GM12865 (cell line): ENCODE results near the gene SLC38A2.
A peak's percentile ranks its signal among the peaks of the same experiment; 100 is the strongest.
"Not testable (repeated sequence)": the region's sequence is repeated elsewhere in the genome, so short reads cannot be mapped to it uniquely, and the experiment has no call there.

Experiments used
- DNase-seq: peaks from one replicate; pipeline ENCODE4 v3.0.0; 2010; ENCODE audit warnings: low read depth
- H3K4me3 ChIP-seq: 2 replicates; pipeline ENCODE4 v1.5.1; 2011; ENCODE audit warnings: mild to moderate bottlenecking, low read depth, low read length, control low read depth
- TF ChIP-seq, protein P1 (sequence below): IDR thresholded peaks from 2 replicates; pipeline ENCODE4 v1.5.1; 2011; ENCODE audit warnings: low read length, control low read depth, low read depth, inconsistent platforms; ENCODE audit not compliant: insufficient read depth; ENCODE audit errors: missing control alignments

Gene SLC38A2

DNA sequence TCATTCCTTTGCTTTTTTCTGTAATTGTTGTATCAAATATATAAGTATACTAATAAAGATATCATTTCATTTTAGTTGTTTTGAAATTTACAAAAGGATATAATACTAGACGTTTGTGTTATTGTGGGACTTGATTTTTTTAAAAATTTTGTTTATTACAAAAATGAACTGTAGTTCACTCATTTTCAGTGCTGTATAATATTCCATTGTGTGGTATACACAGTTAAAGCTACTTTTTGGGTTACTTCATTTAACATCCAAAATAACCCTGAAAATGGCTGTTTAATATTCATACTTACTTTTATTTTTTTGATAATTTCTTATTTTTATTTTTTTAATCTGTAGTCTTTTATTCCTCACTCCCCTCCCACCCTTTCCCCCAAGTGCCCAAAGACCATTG is 21.4 kb downstream of the SLC38A2 start:
- no peak for DNase-seq
- H3K4me3 ChIP-seq, result no peak overlapping the region
- TF ChIP-seq, protein P1, sequence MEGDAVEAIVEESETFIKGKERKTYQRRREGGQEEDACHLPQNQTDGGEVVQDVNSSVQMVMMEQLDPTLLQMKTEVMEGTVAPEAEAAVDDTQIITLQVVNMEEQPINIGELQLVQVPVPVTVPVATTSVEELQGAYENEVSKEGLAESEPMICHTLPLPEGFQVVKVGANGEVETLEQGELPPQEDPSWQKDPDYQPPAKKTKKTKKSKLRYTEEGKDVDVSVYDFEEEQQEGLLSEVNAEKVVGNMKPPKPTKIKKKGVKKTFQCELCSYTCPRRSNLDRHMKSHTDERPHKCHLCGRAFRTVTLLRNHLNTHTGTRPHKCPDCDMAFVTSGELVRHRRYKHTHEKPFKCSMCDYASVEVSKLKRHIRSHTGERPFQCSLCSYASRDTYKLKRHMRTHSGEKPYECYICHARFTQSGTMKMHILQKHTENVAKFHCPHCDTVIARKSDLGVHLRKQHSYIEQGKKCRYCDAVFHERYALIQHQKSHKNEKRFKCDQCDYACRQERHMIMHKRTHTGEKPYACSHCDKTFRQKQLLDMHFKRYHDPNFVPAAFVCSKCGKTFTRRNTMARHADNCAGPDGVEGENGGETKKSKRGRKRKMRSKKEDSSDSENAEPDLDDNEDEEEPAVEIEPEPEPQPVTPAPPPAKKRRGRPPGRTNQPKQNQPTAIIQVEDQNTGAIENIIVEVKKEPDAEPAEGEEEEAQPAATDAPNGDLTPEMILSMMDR, result no peak

DNA sequence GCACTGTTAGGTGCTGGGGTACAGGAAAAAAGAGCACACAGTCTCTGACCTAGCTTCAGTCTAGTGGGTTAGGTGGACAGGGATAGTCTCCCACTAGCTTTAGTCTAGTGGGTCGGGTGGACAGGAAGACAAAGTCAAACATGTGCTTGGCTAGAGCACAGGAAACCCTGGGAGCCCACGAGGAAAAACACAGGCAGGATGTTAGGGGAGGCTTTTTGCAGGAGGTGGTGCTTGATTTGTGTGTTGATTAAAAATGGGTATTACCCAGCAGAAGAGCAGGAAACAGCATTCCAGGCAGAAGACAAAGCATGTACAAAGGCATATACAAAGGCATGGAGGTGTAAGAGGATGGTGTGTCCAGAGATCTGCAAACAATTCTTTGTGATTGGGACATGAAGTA is 23.3 kb downstream of the SLC38A2 start:
- TF ChIP-seq, protein P1, result no peak
- H3K4me3 ChIP-seq, result no peak overlapping the region
- no peak for DNase-seq

DNA sequence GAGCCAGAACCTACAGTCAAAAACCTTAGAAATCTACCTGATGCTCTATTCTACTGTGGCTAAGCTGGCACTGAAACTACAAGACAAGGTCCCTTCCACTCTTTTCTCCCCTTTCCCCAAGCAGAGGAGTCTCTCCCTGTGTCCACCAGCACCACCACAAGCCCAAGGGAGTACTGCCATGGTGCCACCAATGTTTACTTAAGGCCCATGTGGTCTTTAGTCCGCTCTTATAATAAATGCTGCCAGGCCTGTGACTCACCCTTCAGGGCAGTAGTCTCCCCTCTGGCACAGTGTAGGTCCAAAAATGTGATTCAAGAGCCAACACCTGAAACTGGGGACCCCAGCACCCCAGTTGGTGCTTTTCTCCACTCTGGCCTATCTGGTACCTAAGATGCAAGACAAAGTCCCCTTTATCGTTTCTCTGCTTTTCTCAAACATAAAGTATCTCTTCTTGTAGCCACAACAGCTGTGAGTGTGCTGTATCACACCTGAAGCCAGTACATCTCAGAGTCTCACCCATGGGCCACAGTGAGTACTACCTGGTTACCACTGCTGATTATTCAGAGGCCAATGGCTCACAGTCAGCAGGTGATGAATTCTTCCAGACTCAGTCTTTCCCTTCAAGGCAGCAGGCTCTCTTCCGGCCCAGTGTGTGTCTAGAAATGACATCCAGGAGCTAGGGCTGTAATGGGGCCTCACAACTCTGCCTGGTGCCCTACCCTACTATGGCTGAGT is 29.3 kb downstream of the SLC38A2 start:
- DNase-seq, result no peak
- no peak overlapping the region for H3K4me3 ChIP-seq
- TF ChIP-seq, protein P1, result no peak

DNA sequence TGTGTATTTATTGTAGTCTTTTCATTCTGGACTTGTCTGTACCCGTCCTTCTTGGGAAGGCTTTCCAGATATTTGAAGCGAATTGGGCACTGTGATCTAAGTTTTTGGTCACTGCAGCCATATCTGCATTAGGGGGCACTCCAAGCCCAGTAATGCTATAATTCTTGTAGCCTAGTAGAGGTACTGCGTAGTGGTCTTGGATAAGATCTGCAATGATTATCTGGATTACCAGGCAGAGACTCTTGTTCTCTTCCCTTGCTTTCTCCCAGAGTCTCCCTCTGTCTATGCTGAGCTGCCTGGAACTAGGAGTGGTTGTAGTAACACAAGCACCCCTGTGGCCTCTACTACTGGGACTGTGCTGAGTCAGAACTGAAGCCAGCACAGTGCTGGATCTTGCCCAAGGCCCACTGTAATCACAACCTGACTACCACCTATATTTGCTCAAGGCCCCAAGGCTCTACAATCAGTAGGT is 30.0 kb downstream of the SLC38A2 start:
- no peak overlapping the region for H3K4me3 ChIP-seq
- TF ChIP-seq, protein P1, result peak; percentile 52
- peak; percentile 32 for DNase-seq

DNA sequence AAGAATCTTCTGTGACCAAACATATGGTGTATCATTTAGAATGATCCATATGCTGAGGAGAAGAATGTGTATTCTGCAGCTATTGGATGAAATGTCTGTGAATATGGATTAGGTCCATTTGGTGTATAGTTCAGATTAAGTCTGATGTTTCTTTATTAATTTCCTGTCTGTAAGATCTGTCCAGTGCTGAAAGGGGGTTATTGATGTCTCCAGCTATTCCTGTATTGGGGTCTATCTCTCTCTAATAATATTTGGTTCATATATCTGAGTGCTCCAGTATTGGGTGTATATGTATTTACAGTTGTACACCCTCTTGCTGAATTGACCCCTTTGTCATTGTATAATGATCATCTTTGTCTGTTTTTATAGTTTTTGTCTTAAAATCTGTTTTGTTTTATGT is 33.5 kb downstream of the SLC38A2 start:
- H3K4me3 ChIP-seq, result no peak overlapping the region
- no peak for DNase-seq
- TF ChIP-seq, protein P1, result no peak

DNA sequence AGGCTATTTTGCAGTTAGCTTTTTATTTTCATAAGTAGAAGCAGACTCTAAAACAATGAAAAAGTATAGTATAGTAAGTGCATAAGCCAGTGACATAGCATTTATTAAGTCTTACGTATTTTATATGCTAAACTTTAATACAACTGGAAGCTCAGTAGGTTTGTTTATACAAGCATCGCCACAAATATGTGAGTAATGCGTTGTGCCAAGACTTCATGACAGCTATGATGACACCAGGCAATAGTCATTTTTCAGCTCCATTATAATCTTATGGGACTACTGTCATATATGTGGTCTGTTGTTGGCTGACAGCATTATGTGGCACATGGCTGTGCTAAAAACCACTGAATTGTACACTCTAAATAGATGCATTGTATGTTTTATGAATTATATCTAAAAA is 40.3 kb downstream of the SLC38A2 start:
- no peak overlapping the region for H3K4me3 ChIP-seq
- DNase-seq, result no peak
- TF ChIP-seq, protein P1, result no peak

DNA sequence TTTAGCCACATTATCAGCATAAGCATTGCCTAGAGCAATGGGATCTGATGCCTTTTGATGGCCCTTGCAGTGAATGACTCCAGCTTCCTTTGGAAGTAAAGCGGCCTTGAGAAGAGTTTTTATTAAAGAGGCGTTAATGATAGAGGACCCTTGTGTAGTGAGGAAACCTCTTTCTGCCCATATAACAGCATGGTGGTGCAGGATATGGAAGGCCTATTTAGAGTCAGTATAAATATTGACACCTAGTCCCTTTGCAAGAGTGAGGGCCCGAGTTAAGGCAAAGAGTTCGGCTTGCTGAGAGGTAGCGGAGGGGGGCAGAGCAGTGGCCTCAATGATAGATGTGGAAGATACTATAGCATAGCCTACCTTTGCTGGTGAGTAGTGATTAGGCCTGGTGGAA is 47.5 kb downstream of the SLC38A2 start:
- not testable (repeated sequence) for H3K4me3 ChIP-seq, DNase-seq
